Gastrocnemius medialis (tissue), 4 donors: ENCODE data around the gene CUL9. TPM values are rescaled to one million over a fixed set of nuclear protein-coding genes. Genes with fewer than 3 reads are reported as not detected.

Experiments used
- ATAC-seq, 2 donors: fragments of 150-250 bp; one replicate each; pipeline ENCODE4 v1.9.1; 2016
- DNase-seq, 2 donors: peaks; one replicate each; pipeline ENCODE4 v3.0.0-alpha.2; 2019
- H3K27ac ChIP-seq, 4 donors: fragments of 200-600 bp; sonication (generic); 1 replicate in 1 of 4; 2 replicates in 3 of 4; pipeline ENCODE4 v1.5.1; 2016 to 2018; ENCODE audit warnings: mild to moderate bottlenecking in 2 of 4, moderate library complexity in 1 of 4
- H3K27me3 ChIP-seq, 3 donors: fragments of 200-600 bp; sonication (generic) in 2 of 3; 1 replicate in 1 of 3; 2 replicates in 2 of 3; pipeline versions ENCODE4 v1.5.1 to v1.6.0; 2016 to 2019; ENCODE audit warnings: mild to moderate bottlenecking in 1 of 3, moderate library complexity in 1 of 3
- H3K36me3 ChIP-seq, 2 donors: fragments of 200-600 bp; sonication (generic) in 1 of 2; one replicate each; pipeline ENCODE4 v1.5.1; 2017 to 2018
- H3K4me1 ChIP-seq, 2 donors: fragments of 200-600 bp; sonication (generic) in 1 of 2; one replicate each; pipeline ENCODE4 v1.5.1; 2016 to 2017; ENCODE audit warnings: mild to moderate bottlenecking in 2 of 2
- H3K4me3 ChIP-seq, 4 donors: fragments of 200-600 bp; sonication (generic) in 3 of 4; 1 replicate in 1 of 4; 2 replicates in 3 of 4; pipeline ENCODE4 v1.5.1; 2016 to 2019; ENCODE audit warnings: mild to moderate bottlenecking in 2 of 4
- H3K9me3 ChIP-seq, 3 donors: fragments of 200-600 bp; sonication (generic) in 2 of 3; 1 replicate in 1 of 3; 2 replicates in 2 of 3; pipeline ENCODE4 v1.5.1; 2016 to 2019
- POLR2A ChIP-seq, 2 donors: fragments of 450-650 bp; IDR thresholded peaks; one replicate each; pipeline ENCODE4 v1.6.1; 2017; ENCODE audit warnings: antibody characterized with exemption in 2 of 2, mild to moderate bottlenecking in 2 of 2, moderate library complexity in 2 of 2
- in situ Hi-C, 4 donors: fragments of 200-750 bp; cut with MboI; loops; one replicate each; pipeline versions ENCODE4 v1.15.0 to v1.8.0; 2017; ENCODE audit warnings: low sequenced_read_pairs in 4 of 4
- intact Hi-C: fragments of 100-400 bp; cut with DNase I; formaldehyde crosslinking; loops from one replicate; pipeline ENCODE4 v1.15.1; 2023; ENCODE audit warnings: low total_unique reads
- total RNA-seq, 4 donors: library from RNA; depleted of rRNA; stranded (reverse); fragments of >200 nt; gene quantifications; one replicate each; pipeline versions ENCODE4 v1.1.0 to v1.2.3, GENCODE V29; 2016
- TF ChIP-seq, protein P1 (sequence below), 5 experiments: fragments of 450-650 bp in 3 of 5; fragments of 200-600 bp in 2 of 5; sonication (generic) in 2 of 5; IDR thresholded peaks in 4 of 5; conservative IDR thresholded peaks in 1 of 5; 1 replicate in 4 of 5; 2 replicates in 1 of 5; pipeline ENCODE4 v1.5.1; 2016 to 2019; ENCODE audit warnings: antibody characterized with exemption in 5 of 5, mild to moderate bottlenecking in 3 of 5, moderate library complexity in 3 of 5

Gene CUL9
- total RNA-seq, 4 donors from 2014 or later: 5.3 to 20.1 (median 7.1) TPM

DNA sequence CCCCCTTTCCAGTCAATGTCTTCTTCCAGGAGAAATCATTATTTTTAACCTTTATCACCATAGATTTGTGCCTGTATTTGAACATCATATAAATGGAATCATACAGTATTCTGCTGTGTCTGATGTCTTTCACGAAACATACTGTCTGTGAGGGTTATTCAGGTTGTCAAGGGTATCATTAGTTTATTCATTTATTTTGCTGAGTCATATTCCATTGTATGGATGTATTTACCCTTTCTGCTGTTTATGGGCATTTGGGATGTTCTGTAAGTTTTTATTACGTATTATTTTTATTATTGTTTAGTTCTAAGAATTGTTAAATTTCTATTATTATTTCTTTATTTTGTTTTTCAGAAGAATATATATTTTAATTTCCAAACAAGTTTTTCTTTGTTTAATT is 25.3 kb downstream of the CUL9 start:
- H3K27me3 ChIP-seq: no peaks in the 10 kb centered on the region
- intact Hi-C loops: no loop called here
- H3K4me3 ChIP-seq: no peak overlapping the region
- peaks cover 0 to 21% of the 10 kb centered on the region in 2 donors for H3K36me3 ChIP-seq
- H3K27ac ChIP-seq: no peak overlapping the region
- in situ Hi-C loops: no loop called here
- TF ChIP-seq, protein P1, sequence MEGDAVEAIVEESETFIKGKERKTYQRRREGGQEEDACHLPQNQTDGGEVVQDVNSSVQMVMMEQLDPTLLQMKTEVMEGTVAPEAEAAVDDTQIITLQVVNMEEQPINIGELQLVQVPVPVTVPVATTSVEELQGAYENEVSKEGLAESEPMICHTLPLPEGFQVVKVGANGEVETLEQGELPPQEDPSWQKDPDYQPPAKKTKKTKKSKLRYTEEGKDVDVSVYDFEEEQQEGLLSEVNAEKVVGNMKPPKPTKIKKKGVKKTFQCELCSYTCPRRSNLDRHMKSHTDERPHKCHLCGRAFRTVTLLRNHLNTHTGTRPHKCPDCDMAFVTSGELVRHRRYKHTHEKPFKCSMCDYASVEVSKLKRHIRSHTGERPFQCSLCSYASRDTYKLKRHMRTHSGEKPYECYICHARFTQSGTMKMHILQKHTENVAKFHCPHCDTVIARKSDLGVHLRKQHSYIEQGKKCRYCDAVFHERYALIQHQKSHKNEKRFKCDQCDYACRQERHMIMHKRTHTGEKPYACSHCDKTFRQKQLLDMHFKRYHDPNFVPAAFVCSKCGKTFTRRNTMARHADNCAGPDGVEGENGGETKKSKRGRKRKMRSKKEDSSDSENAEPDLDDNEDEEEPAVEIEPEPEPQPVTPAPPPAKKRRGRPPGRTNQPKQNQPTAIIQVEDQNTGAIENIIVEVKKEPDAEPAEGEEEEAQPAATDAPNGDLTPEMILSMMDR (IDR thresholded peaks at IDR 0.05 in 4 of 5, conservative IDR thresholded peaks at IDR 0.05 in 1 of 5): no peak
- DNase-seq (no peak), ATAC-seq (no peak)
- H3K9me3 ChIP-seq: no peaks in the 10 kb centered on the region
- H3K4me1 ChIP-seq: no peaks in the 10 kb centered on the region

DNA sequence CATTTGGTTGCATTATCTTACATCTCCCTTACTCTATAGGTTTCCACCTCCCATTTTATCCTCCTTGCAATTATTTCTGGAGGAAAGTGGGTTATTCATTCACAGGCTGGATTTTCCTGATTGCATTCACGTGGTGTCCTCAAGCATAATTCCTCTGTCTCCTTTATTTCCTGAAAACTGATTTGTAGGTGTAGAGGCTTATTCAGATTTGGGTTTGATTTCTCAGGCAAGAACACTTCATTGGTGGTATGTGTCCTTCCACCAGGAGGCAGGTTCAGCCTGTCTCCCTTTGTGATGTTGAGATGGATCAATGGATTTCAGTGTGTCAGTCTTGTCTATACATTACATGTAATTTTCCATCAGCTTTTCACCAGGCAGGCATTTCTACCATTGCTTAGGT is 30.0 kb downstream of the CUL9 start:
- ATAC-seq (no peak), DNase-seq (no peak)
- TF ChIP-seq, protein P1 (IDR thresholded peaks at IDR 0.05 in 4 of 5, conservative IDR thresholded peaks at IDR 0.05 in 1 of 5): no peak
- TF ChIP-seq POLR2A (IDR thresholded peaks at IDR 0.05): no peak
- Histone ChIP-seq H3K27me3 (no peaks in the 10 kb centered on the region), H3K9me3 (no peaks in the 10 kb centered on the region), H3K4me3 (no peak overlapping the region), H3K36me3 (peaks cover 0 to 33% of the 10 kb centered on the region in 2 donors), H3K27ac (no peak overlapping the region), H3K4me1 (no peaks in the 10 kb centered on the region)
- in situ Hi-C loops: no loop called here
- intact Hi-C loops: no loop called here

DNA sequence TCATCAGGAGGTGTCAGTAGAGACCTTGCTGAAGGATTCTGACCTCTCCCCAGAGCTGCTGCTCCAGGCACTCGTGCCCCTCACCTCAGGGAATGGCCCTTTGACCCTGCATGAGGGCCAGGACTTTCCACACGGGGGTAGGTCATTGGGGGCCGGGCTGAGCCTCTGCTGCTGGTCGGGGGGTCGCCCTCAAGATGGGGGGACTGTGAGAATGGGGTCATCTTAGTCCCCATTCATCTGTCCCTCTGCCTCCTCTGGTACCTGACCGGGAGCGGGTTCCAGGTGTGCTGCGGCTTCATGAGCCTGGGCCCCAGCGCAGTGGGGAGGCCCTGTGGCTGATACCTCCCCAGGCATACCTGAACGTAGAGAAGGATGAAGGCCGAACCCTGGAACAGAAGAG is 31.4 kb downstream of the CUL9 start:
- Histone ChIP-seq H3K36me3 (peaks cover 0 to 43% of the 10 kb centered on the region in 2 donors), H3K9me3 (no peaks in the 10 kb centered on the region), H3K27ac (no peak overlapping the region), H3K27me3 (no peaks in the 10 kb centered on the region), H3K4me1 (no peaks in the 10 kb centered on the region), H3K4me3 (no peak overlapping the region)
- in situ Hi-C loops (no loop called here), intact Hi-C loops (no loop called here)
- DNase-seq (no peak), ATAC-seq (no peak)
- TF ChIP-seq POLR2A (IDR thresholded peaks at IDR 0.05): no peak
- TF ChIP-seq, protein P1 (IDR thresholded peaks at IDR 0.05 in 4 of 5, conservative IDR thresholded peaks at IDR 0.05 in 1 of 5): no peak

DNA sequence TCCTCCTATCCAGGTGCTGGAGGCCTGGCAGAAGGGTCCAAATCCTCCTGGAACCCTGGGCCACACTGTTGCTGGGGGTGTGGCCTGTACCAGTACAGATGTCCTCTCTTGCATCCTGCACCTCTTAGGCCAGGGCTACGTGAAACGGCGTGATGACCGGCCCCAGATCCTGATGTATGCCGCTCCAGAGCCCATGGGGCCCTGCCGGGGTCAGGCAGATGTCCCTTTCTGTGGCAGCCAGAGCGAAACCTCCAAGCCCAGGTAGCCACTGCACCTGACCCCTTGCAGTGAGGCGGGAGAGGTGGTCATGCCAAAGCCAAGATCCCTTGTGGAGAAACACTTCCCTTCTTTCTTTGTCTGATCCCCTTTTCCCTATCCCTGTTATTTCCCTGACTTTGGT is 33.1 kb downstream of the CUL9 start:
- peaks cover 0 to 47% of the 10 kb centered on the region in 2 donors for H3K36me3 ChIP-seq
- in situ Hi-C loops: no loop called here
- H3K27me3 ChIP-seq: no peaks in the 10 kb centered on the region
- no peak overlapping the region for H3K4me3 ChIP-seq
- H3K4me1 ChIP-seq: no peaks in the 10 kb centered on the region
- DNase-seq (no peak), ATAC-seq (no peak)
- intact Hi-C loops: no loop called here
- H3K27ac ChIP-seq: no peak overlapping the region
- no peaks in the 10 kb centered on the region for H3K9me3 ChIP-seq
- no peak for TF ChIP-seq POLR2A (IDR thresholded peaks at IDR 0.05)
- TF ChIP-seq, protein P1 (IDR thresholded peaks at IDR 0.05 in 4 of 5, conservative IDR thresholded peaks at IDR 0.05 in 1 of 5): no peak

DNA sequence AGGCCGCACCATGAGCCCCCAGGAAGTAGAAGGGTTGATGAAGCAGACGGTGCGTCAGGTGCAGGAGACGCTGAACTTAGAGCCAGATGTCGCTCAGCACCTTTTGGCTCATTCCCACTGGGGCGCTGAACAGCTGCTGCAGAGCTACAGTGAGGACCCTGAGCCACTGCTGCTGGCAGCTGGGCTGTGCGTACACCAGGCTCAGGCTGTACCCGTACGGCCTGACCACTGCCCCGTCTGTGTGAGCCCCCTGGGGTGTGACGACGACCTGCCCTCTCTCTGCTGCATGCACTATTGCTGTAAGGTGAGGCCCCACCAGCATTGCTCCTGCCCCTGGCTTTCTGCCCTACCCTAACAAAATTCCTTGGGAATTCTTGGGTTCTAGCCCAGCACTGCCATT is 34.2 kb downstream of the CUL9 start:
- DNase-seq (no peak), ATAC-seq (no peak)
- peaks cover 0 to 57% of the 10 kb centered on the region in 2 donors for H3K36me3 ChIP-seq
- no peaks in the 10 kb centered on the region for H3K4me1 ChIP-seq
- H3K9me3 ChIP-seq: no peaks in the 10 kb centered on the region
- in situ Hi-C loops: no loop called here
- intact Hi-C loops: no loop called here
- no peak for TF ChIP-seq POLR2A (IDR thresholded peaks at IDR 0.05)
- TF ChIP-seq, protein P1 (IDR thresholded peaks at IDR 0.05 in 4 of 5, conservative IDR thresholded peaks at IDR 0.05 in 1 of 5): no peak
- H3K4me3 ChIP-seq: no peak overlapping the region
- H3K27me3 ChIP-seq: no peaks in the 10 kb centered on the region
- no peak overlapping the region for H3K27ac ChIP-seq
